ENCODE measurements around the gene RANGRF.

RANGRF gene

DNA sequence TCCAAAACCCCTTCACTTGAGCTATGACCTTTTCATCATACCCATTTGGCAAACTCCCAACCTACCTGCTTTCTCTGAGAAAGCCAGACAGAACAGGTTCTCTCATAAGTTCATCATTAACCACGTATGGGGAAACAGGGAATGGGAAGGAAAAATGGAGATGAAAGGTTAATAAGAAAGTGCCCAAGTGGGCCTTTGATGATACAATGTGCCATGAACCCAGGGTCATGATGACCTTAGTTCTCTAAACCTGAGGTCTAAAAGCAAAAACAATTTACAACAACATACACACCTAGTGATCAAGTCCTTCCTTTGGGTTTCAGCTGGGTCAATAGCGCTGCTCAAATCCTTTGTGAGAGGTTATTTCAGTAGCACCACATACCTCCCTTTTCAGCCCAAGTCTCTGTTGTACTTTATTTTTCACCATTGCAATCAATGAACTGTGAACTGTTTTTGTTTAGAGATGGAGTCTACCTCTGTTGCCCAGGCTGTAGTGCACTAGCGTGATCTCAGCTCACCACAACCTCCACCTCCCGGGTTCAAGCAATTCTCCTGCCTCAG is 14.5 kb upstream of the RANGRF start:
- no peak for DNase-seq (ENCODE audit: low read depth in 2 of 2)

DNA sequence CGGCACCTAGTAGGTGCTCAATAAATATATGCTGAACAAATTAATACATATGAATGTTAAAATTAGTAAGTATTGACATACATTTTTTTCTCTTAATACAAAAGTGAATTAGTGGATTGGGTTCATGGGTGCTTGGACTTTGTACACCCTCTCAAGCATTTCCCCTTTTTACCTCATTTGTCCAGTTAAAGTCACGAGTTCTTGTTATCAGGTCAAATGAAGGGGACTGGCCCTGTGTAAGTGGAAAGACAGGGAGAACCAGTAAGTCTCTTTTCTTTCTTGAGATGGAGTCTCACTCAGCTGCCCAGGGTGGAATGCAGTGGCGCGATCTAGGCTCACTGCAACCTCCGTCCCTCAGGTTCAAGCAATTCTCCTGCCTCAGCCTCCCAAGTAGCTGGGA is 13.7 kb upstream of the RANGRF start:
- no peak for DNase-seq (ENCODE audit: low read depth in 2 of 2)

DNA sequence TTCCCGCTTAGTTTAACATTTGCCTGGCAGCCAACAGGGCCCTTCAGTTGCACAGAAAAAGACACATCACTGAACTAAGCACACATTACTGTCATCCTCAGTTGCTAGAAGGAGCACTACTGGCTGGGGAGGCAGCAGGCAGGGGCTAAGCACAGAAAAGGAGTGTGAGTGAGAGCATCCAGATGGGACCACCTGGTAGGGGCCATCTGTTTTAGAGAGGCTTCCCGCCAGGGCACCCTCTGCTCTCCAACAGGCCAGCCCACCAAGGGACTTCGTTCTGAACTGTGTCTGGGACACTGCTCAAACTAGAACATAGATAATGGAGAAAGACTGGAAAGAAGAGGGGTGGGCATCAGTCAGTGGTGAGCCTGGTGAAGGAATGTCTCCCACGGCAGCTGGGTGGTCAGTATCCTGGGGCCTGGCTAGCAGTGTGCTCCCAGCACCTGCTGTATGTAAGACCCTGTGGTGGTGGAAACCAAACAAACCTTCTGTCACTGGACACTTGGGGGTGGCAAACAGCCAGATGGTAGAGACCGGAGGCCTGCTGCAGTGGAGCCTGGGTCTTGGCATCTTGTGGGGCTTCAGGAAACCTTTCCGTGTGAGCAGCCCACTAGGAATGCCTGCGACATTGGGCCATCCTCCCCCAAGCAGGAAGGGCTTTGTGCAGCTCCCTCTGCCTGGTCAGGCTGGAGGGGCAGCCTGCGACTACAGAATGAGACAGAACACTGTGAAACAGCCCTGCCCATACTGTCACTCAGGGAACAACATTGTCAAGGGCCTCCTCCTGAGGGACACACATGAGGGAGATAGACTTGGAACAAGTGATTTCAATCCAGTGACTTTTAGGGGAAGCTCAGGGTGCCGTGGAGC is 12.8 kb upstream of the RANGRF start:
- DNase-seq (ENCODE audit: low read depth in 2 of 2), result no peak

DNA sequence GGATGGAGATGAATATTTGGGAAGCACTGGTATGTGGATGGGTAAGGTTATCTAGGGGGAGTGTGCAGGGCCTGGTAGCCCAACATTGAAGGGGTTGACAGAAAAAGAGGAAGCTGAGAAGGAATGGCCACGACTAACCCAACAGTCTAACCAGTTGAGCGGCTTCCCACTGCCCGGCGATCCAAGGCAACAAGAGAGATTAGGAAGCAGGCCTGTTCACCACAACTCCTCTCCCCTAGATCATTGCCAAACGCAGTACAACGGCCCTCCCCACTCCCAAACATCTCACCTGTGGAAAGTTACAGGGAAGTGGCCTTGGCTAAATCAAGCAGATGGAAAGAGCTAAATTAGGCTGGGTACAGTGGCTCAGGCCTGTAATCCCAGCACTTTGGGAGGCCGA is 11.2 kb upstream of the RANGRF start:
- no peak for DNase-seq (ENCODE audit: low read depth in 2 of 2)

DNA sequence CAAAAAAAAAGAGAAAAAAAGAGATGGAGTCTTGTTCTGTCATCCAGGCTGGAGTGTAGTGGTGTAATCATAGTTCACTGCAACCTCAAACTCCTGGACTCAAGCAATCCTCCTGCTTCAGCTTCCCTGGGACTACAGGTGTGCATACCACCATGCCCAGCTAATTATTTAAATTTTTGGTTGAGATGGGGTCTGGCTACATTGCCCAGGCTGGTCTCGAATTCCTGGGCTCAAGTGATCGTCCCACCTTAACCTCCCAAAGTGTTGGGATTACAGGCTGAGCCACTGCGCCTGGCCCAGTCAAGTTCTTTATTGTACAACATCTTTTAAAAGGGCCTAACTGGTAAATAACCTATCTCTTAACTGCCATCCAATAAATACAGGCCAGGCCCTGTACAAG is 6.1 kb upstream of the RANGRF start:
- no peak for DNase-seq (ENCODE audit: low read depth in 2 of 2)

DNA sequence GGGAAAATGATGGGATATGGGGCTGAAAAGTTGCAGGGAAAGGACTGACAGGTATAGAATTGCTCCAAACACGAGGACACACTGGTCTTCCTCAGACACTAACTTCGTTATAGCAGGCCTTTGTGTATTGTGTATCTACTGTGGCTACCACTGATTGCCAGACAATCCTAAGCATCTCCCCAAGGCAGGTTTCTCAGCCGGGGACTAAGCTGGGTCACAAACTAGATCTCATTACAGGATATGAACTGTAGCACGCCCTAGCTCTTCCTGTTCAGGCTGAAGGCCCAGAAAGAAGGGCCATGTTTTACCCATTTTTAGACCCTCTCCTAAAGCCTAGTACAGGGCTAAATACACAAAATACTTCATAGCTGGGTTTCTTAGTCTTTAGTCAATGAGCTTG is 5.1 kb upstream of the RANGRF start:
- no peak for DNase-seq (ENCODE audit: low read depth in 2 of 2)

DNA sequence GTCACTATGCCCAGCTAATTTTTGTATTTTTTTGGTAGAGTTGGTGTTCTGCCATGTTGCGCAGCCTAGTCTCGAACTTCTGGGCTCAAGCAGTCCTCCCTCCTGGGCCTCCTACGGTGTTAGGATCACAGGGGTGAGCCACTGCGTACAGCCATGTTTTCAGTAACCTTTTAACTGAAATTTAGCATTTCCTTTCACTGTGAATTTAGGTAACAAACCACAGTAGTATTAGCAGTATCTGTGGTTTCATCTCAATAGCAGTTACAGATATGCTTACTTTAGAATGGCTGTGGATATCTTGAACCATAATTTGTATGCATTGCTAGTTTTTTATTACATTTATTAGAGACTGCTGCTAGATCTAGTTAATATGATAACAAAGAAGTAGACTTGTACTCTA is 4.3 kb upstream of the RANGRF start:
- DNase-seq (ENCODE audit: low read depth in 2 of 2), result no peak

DNA sequence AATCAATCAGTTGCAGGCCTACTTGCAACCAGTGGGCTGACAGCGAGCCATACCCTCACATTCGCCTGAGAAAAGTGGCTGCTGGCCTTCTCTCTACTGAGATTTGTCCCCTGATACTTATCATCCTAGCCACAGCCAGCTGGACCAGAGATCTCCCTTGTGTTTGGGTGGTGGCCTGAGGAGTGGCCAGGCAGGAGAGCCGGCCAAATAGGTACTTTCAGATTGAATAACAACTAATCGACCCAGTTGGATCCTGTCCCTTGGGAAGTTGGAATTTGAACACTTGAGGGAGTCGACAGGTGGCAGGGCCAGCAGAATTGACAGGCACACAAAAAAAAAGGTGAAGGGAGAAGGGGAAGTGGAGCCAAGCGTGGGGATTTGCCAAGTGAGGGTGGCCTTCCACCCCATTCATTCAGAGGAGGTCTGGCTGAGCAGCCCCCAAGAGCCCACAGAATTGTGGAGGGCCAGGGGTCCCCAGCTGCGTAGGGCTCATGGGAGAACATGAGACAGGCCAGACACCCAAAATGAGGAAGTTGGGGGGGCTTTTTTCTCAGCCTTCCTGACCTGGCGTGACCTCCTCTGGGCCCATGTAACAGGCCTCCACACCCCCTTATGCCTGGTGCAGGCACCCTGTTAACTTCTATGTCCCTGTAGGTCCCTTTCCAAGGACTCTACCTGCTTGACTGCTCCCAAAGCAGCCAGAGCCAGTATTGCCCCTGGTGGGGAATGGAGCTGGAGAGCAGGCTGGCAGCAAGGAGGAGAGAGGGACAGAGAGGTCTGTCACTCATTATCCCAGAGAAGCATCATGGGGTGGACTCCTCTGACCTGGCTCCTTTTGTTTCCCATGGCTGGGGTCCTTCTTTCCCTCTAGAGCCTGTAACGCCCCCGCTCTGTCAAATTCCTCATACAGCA is 2.9 kb upstream of the RANGRF start:
- no peak for DNase-seq (ENCODE audit: low read depth in 2 of 2)

DNA sequence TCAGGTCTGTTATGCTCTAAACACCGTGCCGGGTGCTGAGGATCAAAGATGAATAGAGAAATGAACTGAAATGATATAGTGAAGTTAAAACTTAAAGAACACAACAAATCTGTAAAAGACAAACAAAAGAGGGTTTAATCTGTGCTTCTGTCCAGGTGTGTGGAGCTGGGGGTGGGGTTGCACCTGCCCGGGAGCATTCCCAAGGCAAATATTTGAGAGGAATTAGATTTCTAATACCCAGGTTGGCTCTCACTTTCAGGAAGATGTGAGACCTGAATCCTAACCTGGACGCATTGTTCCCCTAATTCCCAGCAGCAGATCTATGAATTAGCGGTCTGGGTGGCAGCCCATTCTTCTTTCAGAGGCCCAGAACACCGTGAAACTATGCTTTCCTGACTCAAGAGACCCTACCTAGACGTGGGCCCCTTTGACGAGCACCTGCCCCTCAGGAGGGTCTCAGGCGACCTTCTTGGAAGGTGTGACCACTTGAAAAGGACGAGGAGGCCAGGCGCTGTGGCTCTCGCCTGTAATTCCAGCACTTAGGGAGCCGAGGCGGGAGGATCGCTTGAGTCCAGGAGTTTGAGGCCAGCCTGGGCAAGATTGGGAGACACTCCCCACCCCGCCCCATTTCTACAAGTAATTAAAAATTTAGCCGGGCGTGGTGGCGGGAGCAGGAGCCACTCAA is 677 bp upstream of the RANGRF start:
- no peak for DNase-seq (ENCODE audit: low read depth in 2 of 2)

DNA sequence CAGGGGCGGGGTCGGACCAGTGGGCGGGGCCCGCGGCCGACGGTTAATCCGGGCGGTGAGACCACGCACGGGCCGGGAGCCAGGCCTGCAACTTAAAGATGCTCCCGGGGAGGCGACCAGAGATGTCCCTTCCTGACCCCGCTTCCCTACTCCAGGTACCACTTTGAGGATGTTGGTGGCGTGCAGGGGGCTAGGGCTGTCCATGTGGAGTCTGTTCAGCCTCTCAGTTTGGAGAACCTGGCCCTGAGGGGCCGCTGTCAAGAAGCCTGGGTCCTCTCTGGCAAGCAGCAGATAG is 580 bp downstream of the RANGRF start:
- peak in 1 of 2 donors; percentile 75 for DNase-seq (ENCODE audit: low read depth in 2 of 2)

DNA sequence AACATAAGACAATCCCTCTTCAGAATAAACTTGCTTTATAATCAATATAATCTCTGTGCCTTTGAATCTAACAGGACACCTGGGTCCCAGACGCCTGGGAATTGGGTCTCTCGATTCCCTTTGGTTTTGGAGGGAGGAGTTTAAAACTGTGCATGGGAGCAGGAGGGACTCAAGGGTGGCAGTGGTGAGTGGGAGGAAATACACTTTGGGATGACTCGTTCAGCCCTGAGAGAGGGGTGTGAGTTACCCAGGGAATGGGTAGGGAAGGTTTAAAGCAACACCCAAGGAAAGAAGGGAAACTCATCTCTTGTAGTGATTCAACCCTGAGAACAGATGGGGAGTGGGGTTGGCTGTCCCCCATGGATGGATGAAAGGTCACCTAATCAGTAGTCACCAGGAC is 1.6 kb downstream of the RANGRF start:
- no peak for DNase-seq (ENCODE audit: low read depth in 2 of 2)

DNA sequence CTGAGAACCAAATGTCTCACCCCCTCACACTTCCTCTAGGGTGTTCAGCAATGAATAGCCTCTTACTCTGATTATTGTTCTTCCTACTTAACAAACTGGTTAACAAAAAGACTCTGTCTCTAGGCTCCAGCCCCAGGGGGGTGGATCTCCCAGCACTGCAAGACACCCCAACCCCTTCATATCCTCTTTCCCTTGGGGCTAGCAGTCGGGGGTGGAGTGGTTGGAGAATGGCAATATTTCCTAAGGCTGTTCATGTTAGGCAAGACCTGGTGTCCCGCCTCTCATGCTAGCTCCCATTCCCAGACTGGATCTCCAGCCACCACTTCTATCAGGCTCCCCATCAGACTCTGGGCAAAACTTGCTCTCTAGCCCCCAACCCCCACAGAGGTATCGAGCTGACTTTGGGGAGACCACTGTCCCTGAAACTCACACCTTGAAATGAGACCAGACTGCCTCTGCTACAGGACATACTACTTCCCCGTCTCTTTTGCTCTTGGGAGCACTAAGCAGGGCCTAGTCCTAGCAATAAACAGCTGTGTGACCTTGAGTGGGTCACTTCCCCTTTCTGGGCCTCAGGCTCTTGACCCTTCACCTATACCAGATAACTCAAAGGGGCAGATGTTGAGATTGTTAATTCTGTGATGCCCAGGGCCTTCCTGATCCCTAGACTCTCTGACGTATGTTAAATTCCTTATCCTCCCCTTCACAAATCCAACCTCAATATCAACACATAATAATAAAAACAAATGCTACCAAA is 4.3 kb downstream of the RANGRF start:
- DNase-seq (ENCODE audit: low read depth in 2 of 2), result no peak

DNA sequence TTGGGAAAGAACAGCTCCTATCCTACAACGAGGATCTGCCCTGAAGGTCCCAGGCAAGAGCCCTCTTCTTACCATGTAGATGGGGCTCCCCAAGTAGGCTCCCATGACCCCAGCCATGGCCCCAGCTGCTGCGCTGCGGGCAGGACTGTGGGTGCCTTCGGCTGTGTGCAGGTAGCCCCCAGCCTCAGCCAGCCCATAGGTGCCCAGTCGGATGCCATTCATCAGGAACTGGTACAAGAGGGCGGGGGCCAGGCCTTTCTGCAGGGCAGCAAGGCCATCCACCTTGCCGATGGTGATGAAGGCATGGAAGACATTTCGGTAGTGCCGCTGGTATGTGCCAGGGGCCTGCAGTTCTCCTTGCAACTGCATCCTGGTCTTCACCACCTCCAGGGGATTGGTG is 5.9 kb downstream of the RANGRF start:
- DNase-seq (ENCODE audit: low read depth in 2 of 2), result no peak

DNA sequence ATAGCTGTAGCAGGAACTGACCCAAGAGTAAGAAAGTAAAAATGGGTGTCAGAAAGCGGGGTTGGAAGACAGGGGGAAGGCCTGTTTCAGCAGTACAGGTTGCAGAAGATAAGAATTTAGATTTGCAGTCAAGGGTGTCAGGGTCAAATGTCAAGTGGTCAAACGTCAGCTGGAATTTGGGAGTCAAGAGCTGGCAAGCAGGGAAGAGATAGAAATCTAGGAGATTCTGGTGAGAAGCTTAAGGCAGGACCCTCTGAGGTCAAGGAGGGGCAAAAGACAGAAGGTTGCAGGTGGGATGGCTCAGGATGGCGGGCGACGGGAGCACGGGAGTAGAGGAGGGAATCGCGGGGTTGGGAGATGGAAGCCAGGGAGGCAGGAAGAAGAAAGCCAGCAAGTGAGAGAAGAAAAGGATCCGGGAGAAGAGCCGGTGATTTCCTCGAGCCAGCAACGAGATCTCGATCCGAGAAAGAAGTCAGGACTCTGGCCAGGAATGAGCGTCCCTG is 6.4 kb downstream of the RANGRF start:
- DNase-seq (ENCODE audit: low read depth in 2 of 2), result no peak

DNA sequence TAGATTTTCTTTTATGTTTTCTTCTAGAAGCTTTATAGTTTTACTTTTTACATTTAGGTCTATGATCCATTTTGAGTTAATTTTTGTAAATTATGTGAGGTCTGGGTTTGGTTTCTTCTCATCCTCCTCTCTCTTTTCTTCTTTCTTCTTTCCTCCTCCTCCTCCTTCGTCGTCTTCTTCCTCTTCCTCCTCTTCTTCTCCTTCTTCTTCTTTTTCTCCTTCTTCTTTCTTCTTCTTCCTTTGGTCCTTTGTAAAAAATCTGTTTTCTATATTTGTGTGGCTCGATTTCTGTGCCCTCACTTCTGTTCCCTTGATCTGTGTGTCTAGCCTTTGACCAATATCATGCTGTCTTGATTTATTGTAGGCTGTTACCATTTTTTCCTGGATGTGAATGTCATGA is 11.8 kb downstream of the RANGRF start:
- DNase-seq (ENCODE audit: low read depth in 2 of 2), result no peak

DNA sequence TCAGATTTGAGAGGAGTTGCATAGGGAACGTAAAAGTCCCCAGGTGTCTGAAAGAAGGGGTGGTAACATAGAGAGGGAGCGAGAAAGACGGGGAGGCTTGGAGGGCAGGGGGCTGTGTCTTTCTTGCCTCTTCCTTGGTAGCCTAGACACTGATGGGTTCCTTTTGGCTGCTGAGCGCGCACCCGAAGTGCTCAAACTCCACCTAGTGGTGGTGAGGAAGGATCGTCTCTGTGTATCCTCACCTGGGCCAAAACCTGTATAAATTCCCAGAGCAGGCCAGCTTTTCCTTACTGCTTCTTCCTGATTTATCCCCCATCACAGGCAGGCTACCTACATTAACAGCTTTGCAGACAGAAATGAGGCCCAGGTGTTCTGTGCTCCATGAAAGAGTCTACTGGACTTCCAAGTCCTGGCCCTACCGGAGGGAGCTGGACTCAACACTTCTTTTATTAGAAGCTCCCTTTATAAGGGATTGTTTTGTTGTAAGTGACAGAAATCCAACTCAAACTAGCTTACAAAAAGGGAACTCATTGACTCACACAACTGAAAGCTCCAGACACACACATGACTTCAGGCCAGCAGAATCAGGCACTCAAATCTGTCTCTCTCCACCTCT is 12.3 kb downstream of the RANGRF start:
- no peak for DNase-seq (ENCODE audit: low read depth in 2 of 2)

DNA sequence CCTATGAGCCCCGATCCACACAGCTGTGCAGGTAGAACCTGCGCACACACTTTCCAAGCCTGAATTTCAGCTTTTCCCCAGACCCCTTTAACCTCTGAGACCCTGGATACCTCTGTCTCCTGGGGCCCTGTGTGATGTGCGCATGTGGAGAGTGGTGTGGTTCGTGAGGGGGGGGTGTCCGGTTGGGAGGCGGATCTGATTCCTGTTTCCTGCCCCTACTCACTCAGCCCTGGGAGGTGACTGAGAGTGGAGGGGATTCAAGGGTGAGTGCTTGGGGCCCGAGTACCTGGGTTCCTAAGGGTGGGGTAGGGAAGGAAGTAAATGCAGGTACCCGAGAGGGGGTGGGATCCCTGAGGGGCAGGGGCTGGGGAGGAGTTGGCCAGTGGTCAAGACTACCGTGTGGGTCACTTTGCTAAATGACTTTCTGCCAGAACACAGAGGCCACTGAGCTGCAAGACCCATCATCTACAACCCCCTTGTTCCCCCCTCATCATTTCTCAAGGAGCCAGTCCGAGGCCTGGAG is 22.2 kb downstream of the RANGRF start:
- no peak for DNase-seq (ENCODE audit: low read depth in 2 of 2)

DNA sequence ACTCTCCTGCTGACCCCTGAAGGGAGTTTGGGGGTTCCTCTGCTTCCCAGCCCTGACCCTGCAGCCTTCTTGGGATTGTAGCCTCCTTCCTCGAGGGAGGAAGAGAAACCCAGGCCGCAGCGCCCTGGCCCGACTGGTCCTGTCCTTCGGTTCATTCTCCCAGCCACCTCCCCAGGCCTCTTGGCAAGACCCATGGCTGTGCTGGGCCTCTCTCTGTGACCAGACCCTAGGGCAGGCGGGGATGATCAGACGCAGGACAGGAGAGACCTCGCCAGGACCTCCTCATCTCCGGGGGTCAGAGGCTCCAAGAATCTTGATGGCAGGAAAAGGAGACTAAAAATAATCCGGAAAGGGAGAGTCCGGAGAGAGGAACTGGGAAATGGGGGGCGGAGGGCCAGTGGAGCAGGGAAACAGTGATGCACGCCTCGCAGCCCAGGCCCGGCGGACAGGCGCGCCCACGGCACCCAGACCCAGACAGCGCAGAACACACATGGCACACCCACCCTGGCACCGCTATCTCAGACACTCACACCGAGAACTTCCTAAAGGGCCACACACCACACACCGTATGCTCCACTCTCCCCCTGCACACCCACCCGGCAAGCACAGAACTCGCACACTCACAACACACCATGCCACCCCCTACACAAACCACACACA is 22.8 kb downstream of the RANGRF start:
- no peak for DNase-seq (ENCODE audit: low read depth in 2 of 2)

DNA sequence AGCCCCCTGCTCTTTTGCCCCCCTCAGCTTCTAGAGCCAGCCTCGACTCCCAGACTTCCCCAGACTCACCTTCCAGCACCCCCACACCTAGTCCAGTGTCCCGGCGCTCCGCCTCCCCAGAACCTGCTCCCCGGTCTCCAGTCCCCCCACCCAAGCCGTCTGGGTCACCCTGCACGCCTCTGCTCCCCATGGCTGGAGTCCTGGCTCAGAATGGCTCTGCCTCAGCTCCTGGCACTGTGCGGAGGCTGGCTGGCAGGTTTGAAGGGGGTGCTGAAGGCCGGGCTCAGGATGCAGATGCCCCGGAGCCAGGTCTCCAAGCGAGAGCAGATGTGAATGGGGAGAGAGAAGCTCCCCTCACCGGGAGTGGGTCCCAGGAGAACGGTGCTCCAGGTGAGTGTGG is 23.8 kb downstream of the RANGRF start:
- DNase-seq (ENCODE audit: low read depth in 2 of 2), result no peak
